ENCODE data around the gene CHCHD6. TPM values are rescaled to one million over a fixed set of nuclear protein-coding genes. Genes with fewer than 3 reads are reported as not detected.

CHCHD6 gene
- total RNA-seq, 1 donor from 2014 or later, result 31.0 TPM

DNA sequence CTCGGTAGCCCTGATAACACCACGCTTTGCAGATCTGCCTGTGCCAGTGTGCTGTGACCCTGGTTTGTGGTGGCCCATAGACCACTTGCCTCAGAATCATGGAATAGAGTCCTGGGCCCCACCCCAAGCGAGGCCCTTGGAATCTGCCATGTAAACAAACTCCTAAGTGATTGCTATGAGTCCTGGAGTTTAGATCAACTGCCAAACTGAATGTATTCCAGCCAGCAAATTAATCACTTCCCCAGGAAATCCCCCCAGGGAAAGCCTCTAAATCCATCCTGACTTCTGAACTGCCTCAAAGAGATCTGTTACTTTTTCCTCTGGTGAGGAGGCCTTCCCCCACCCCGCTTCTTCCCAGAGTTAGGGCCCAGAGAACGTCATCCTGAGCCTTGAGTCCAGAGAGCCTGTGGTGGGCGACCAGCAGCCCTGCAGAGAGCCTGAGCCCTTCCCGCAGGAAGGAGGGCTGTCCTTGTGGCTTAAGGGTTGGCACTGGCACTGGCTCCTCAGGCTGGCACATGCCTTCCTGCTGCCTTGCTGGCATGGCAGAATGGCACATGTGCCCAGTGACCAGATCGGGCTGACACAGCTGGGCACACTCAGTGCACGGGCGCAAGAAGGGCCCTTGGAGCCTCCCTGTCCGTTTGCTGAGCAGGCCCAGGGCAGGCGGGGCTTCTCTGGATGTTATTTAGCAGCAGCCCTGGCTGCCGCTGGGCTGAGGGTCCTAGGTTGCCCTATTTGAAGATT lies 228.3 kb downstream of the CHCHD6 start:
- TF ChIP-seq, protein P1, sequence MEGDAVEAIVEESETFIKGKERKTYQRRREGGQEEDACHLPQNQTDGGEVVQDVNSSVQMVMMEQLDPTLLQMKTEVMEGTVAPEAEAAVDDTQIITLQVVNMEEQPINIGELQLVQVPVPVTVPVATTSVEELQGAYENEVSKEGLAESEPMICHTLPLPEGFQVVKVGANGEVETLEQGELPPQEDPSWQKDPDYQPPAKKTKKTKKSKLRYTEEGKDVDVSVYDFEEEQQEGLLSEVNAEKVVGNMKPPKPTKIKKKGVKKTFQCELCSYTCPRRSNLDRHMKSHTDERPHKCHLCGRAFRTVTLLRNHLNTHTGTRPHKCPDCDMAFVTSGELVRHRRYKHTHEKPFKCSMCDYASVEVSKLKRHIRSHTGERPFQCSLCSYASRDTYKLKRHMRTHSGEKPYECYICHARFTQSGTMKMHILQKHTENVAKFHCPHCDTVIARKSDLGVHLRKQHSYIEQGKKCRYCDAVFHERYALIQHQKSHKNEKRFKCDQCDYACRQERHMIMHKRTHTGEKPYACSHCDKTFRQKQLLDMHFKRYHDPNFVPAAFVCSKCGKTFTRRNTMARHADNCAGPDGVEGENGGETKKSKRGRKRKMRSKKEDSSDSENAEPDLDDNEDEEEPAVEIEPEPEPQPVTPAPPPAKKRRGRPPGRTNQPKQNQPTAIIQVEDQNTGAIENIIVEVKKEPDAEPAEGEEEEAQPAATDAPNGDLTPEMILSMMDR (IDR thresholded peaks at IDR 0.05; ENCODE audit: unreplicated experiment), result no peak
- H3K27ac Mint-ChIP-seq, result no peak overlapping the region
- no peak for DNase-seq (ENCODE audit: low spot score in 2 of 2, unreplicated experiment in 2 of 2)
- H3K36me3 Mint-ChIP-seq, result peaks cover 2% of the 10 kb centered on the region
- H3K4me1 Mint-ChIP-seq, result peaks cover 17% of the 10 kb centered on the region
- no peak overlapping the region for H3K4me3 Mint-ChIP-seq
- H3K27me3 Mint-ChIP-seq (ENCODE audit: low read depth), result peaks cover 96% of the 10 kb centered on the region
- H3K9me3 Mint-ChIP-seq, result no peaks in the 10 kb centered on the region

DNA sequence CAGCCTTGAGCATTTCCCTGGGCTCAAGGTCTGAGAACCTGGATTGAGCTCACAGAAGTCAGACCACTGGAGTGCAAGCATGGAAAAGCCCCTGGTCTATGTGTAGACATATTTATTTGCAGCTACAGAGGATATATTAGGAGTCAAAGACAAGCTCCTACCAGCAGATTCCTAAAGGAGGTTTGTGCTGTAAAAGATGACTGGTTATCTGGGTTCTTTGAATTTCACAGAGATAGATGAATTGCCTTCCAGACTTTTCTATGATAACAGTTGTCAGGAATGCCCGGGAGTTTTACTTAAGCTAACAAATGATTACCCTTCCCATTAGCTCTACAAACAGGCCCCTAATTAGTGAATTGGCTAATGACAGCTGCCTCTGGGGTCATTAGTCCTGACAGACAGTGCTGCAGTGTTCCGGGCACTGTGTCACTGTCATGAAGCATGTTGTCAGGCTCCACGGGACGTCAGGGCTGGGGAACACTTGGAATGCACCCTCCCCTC lies 230.0 kb downstream of the CHCHD6 start:
- no peaks in the 10 kb centered on the region for H3K9me3 Mint-ChIP-seq
- TF ChIP-seq, protein P1 (IDR thresholded peaks at IDR 0.05; ENCODE audit: unreplicated experiment), result no peak
- peaks cover 2% of the 10 kb centered on the region for H3K36me3 Mint-ChIP-seq
- DNase-seq (ENCODE audit: low spot score in 2 of 2, unreplicated experiment in 2 of 2), result no peak
- H3K27ac Mint-ChIP-seq, result no peak overlapping the region
- peaks cover 96% of the 10 kb centered on the region for H3K27me3 Mint-ChIP-seq (ENCODE audit: low read depth)
- no peak overlapping the region for H3K4me3 Mint-ChIP-seq
- H3K4me1 Mint-ChIP-seq, result peaks cover 26% of the 10 kb centered on the region

- H3K27me3 Mint-ChIP-seq (ENCODE audit: low read depth), result peaks cover 96% of the 10 kb centered on the region
- peaks cover 26% of the 10 kb centered on the region for H3K4me1 Mint-ChIP-seq
- TF ChIP-seq, protein P1 (IDR thresholded peaks at IDR 0.05; ENCODE audit: unreplicated experiment), result no peak
- DNase-seq (ENCODE audit: low spot score in 2 of 2, unreplicated experiment in 2 of 2), result no peak
- H3K4me3 Mint-ChIP-seq, result no peak overlapping the region
- H3K9me3 Mint-ChIP-seq, result no peaks in the 10 kb centered on the region
- H3K36me3 Mint-ChIP-seq, result no peaks in the 10 kb centered on the region
- no peak overlapping the region for H3K27ac Mint-ChIP-seq
Measured at GRCh38 chr3:126934991-126935390, 231.0 kb downstream of the CHCHD6 start.

DNA sequence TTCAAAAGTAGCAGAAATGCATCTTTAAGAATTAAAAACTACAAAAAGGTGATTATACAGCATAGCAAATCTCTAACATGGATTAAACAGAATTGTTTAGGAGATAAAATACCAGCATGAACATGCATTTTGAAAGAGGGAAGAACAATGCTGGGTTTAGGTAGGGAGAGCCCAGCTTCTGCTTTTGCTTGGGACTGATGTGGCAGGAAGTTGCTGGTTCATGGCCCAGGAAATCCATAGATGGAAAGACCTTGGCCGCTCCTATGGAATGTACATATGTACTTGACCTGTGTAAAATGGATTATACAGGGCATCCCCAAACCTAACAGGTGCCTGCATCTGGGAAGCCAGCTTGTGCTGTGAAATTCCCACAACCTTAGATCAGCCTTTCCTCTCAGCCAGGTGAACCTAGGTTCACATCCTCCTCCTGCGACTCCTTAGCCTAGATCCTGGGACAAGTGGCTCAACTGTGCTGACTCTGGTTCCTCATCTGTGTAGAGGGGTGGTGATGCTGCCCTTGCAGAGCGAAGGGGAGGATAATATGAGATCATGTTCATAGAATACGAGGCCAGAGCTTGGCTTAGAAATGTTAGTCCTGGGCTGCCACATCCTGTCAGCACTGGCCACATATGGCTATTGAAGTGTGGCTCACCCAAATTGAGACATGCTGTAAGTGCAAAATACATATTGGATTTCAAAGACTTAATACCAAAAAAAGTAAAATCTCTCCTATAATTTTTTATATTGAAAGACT lies 231.9 kb downstream of the CHCHD6 start:
- Mint-ChIP-seq H3K36me3 (no peaks in the 10 kb centered on the region), H3K4me1 (peaks cover 26% of the 10 kb centered on the region), H3K27ac (no peak overlapping the region), H3K4me3 (no peak overlapping the region), H3K27me3 (ENCODE audit: low read depth) (peaks cover 96% of the 10 kb centered on the region), H3K9me3 (no peaks in the 10 kb centered on the region)
- TF ChIP-seq, protein P1 (IDR thresholded peaks at IDR 0.05; ENCODE audit: unreplicated experiment), result no peak
- DNase-seq (ENCODE audit: low spot score in 2 of 2, unreplicated experiment in 2 of 2), result no peak

DNA sequence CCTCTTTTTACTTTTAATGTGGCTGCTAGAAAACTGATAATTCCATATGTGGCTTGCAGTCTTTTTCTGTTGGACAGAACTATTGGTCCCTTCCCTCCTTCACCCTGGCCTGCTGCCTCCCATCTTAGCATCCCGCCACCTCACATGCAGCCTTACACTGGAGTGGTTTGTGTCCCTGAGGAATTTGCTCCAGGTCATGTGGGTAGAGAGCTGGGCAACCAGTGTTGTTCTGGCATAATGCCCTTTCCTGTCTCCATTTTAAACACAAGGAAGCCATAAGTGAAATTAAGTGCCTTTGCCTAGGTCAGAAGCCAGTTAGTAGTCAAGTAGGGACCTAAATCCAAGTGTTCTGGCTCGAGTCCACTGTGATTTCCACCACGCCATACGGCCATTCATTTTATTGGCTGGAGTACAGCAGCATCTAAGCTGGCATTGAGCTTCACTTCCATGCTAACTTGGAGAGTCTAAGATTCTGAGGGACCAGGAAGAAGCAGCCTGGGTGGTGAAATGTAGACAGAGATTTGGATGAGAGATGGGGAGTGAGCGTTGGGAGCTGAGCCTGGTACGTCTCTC lies 232.9 kb downstream of the CHCHD6 start:
- Mint-ChIP-seq H3K4me1 (peaks cover 26% of the 10 kb centered on the region), H3K36me3 (peaks cover 3% of the 10 kb centered on the region), H3K27me3 (ENCODE audit: low read depth) (peaks cover 96% of the 10 kb centered on the region), H3K4me3 (no peak overlapping the region), H3K27ac (no peak overlapping the region), H3K9me3 (no peaks in the 10 kb centered on the region)
- TF ChIP-seq, protein P1 (IDR thresholded peaks at IDR 0.05; ENCODE audit: unreplicated experiment), result no peak
- DNase-seq (ENCODE audit: low spot score in 2 of 2, unreplicated experiment in 2 of 2), result no peak
